ENCODE data around the gene IGIP. TPM values are rescaled to one million over a fixed set of nuclear protein-coding genes. Genes with fewer than 3 reads are reported as not detected.
A peak's percentile ranks its signal among the peaks of the same experiment; 100 is the strongest.

The IGIP gene
- total RNA-seq: 2.3 TPM
- under 1 TPM in 3 of 4 donors, not detected in 1; 0.06 to 0.33 (median 0.28) TPM for polyA plus RNA-seq

- Mint-ChIP-seq H3K9me3 (peaks cover 0 to 2% (median 0%) of the 10 kb centered on the region in 7 donors), H3K4me1 (peaks cover 18 to 39% (median 32%) of the 10 kb centered on the region in 4 donors), H3K27ac (no peak within 1 kb of the TSS), H3K4me3 (no peak within 1 kb of the TSS), H3K27me3 (no peaks in the 10 kb centered on the region), H3K36me3 (no peaks in the 10 kb centered on the region)
- no peaks in the 10 kb centered on the region for H3K27me3 ChIP-seq (ENCODE audit: control insufficient read depth, insufficient read depth, low read length)
- H3K27ac ChIP-seq (ENCODE audit: insufficient read depth, low read length, poor library complexity, severe bottlenecking): no peak within 1 kb of the TSS
- H3K9me3 ChIP-seq (ENCODE audit: control insufficient read depth in 2 of 2, low read length in 2 of 2): no peaks in the 10 kb centered on the region
- H3K4me1 ChIP-seq (ENCODE audit: control insufficient read depth, insufficient read depth, low read length, poor library complexity, severe bottlenecking): no peaks in the 10 kb centered on the region
- no peaks in the 10 kb centered on the region for H3K36me3 ChIP-seq (ENCODE audit: control insufficient read depth, insufficient read depth, low read length)
- ATAC-seq (ENCODE audit: low read depth in 2 of 2): no peak
- DNase-seq: no peak
- no peak within 1 kb of the TSS for H3K4me3 ChIP-seq (ENCODE audit: low read depth, low read length)
Observed at GRCh38 chr5:140125637-140126036, at the start of gene IGIP. Gene IGIP (plus strand): TSS chr5:140125937. CDS start chr5:140128477, 2,540 bp downstream.

GRCh38 chr5:140076142-140076541 lies 49.6 kb upstream of the IGIP start:
- no peaks in the 10 kb centered on the region for H3K9me3 ChIP-seq (ENCODE audit: control insufficient read depth in 2 of 2, low read length in 2 of 2)
- Mint-ChIP-seq H3K27ac (no peak overlapping the region), H3K4me3 (no peak overlapping the region)

GRCh38 chr5:140076788-140077187 lies 48.9 kb upstream of the IGIP start:
- DNase-seq: no peak
- Histone ChIP-seq H3K36me3 (ENCODE audit: control insufficient read depth, insufficient read depth, low read length) (no peaks in the 10 kb centered on the region), H3K27ac (ENCODE audit: insufficient read depth, low read length, poor library complexity, severe bottlenecking) (no peak overlapping the region), H3K9me3 (ENCODE audit: control insufficient read depth in 2 of 2, low read length in 2 of 2) (no peaks in the 10 kb centered on the region), H3K27me3 (ENCODE audit: control insufficient read depth, insufficient read depth, low read length) (peaks cover 18% of the 10 kb centered on the region), H3K4me3 (ENCODE audit: low read depth, low read length) (no peak overlapping the region), H3K4me1 (ENCODE audit: control insufficient read depth, insufficient read depth, low read length, poor library complexity, severe bottlenecking) (no peaks in the 10 kb centered on the region)
- no peaks in the 10 kb centered on the region for H3K9me3 Mint-ChIP-seq
- no peak for ATAC-seq (ENCODE audit: low read depth in 2 of 2)
- no peak overlapping the region for H3K27ac Mint-ChIP-seq
- H3K4me3 Mint-ChIP-seq: no peak overlapping the region
- no peaks in the 10 kb centered on the region for H3K36me3 Mint-ChIP-seq
- peaks cover 60% of the 10 kb centered on the region for H3K27me3 Mint-ChIP-seq
- peaks cover 0 to 5% (median 0%) of the 10 kb centered on the region in 4 donors for H3K4me1 Mint-ChIP-seq

More at GRCh38 chr5:140076142-140076541, 49.6 kb upstream of the IGIP start:
- H3K4me3 ChIP-seq (ENCODE audit: low read depth, low read length): no peak overlapping the region
- no peaks in the 10 kb centered on the region for H3K4me1 ChIP-seq (ENCODE audit: control insufficient read depth, insufficient read depth, low read length, poor library complexity, severe bottlenecking)
- no peaks in the 10 kb centered on the region for H3K36me3 Mint-ChIP-seq
- ATAC-seq (ENCODE audit: low read depth in 2 of 2) (no peak), DNase-seq (no peak)
- H3K9me3 Mint-ChIP-seq: no peaks in the 10 kb centered on the region
- H3K4me1 Mint-ChIP-seq: peaks cover 0 to 5% (median 0%) of the 10 kb centered on the region in 4 donors
- peaks cover 54% of the 10 kb centered on the region for H3K27me3 Mint-ChIP-seq
- H3K36me3 ChIP-seq (ENCODE audit: control insufficient read depth, insufficient read depth, low read length): no peaks in the 10 kb centered on the region
- peaks cover 18% of the 10 kb centered on the region for H3K27me3 ChIP-seq (ENCODE audit: control insufficient read depth, insufficient read depth, low read length)
- no peak overlapping the region for H3K27ac ChIP-seq (ENCODE audit: insufficient read depth, low read length, poor library complexity, severe bottlenecking)

- no peak overlapping the region for H3K4me3 Mint-ChIP-seq
- peaks cover 15% of the 10 kb centered on the region for H3K27me3 ChIP-seq (ENCODE audit: control insufficient read depth, insufficient read depth, low read length)
- ATAC-seq (ENCODE audit: low read depth in 2 of 2): no peak
- DNase-seq: no peak
- no peaks in the 10 kb centered on the region for H3K9me3 ChIP-seq (ENCODE audit: control insufficient read depth in 2 of 2, low read length in 2 of 2)
- no peak overlapping the region for H3K27ac ChIP-seq (ENCODE audit: insufficient read depth, low read length, poor library complexity, severe bottlenecking)
- peaks cover 56% of the 10 kb centered on the region for H3K27me3 Mint-ChIP-seq
- no peaks in the 10 kb centered on the region for H3K36me3 ChIP-seq (ENCODE audit: control insufficient read depth, insufficient read depth, low read length)
- H3K4me3 ChIP-seq (ENCODE audit: low read depth, low read length): no peak overlapping the region
- no peaks in the 10 kb centered on the region for H3K4me1 ChIP-seq (ENCODE audit: control insufficient read depth, insufficient read depth, low read length, poor library complexity, severe bottlenecking)
- H3K27ac Mint-ChIP-seq: no peak overlapping the region
- no peaks in the 10 kb centered on the region for H3K4me1 Mint-ChIP-seq
- peaks cover 0 to 4% (median 0%) of the 10 kb centered on the region in 7 donors for H3K9me3 Mint-ChIP-seq
- no peaks in the 10 kb centered on the region for H3K36me3 Mint-ChIP-seq
Observed at GRCh38 chr5:140083120-140083519, 42.6 kb upstream of the IGIP start.

- H3K27me3 Mint-ChIP-seq: peaks cover 53% of the 10 kb centered on the region
- ATAC-seq (ENCODE audit: low read depth in 2 of 2) (no peak), DNase-seq (no peak)
- Histone ChIP-seq H3K27ac (ENCODE audit: insufficient read depth, low read length, poor library complexity, severe bottlenecking) (no peak overlapping the region), H3K27me3 (ENCODE audit: control insufficient read depth, insufficient read depth, low read length) (peaks cover 15% of the 10 kb centered on the region), H3K4me1 (ENCODE audit: control insufficient read depth, insufficient read depth, low read length, poor library complexity, severe bottlenecking) (no peaks in the 10 kb centered on the region), H3K9me3 (ENCODE audit: control insufficient read depth in 2 of 2, low read length in 2 of 2) (no peaks in the 10 kb centered on the region), H3K4me3 (ENCODE audit: low read depth, low read length) (no peak overlapping the region), H3K36me3 (ENCODE audit: control insufficient read depth, insufficient read depth, low read length) (no peaks in the 10 kb centered on the region)
- H3K9me3 Mint-ChIP-seq: peaks cover 0 to 4% (median 0%) of the 10 kb centered on the region in 7 donors
- no peaks in the 10 kb centered on the region for H3K4me1 Mint-ChIP-seq
- no peak overlapping the region for H3K27ac Mint-ChIP-seq
- peak overlapping the region in 1 of 4 donors; percentile 27 for H3K4me3 Mint-ChIP-seq
- no peaks in the 10 kb centered on the region for H3K36me3 Mint-ChIP-seq
Observed at GRCh38 chr5:140083650-140084049, 42.1 kb upstream of the IGIP start.

GRCh38 chr5:140084541-140084940 lies 41.2 kb upstream of the IGIP start:
- Mint-ChIP-seq H3K36me3 (no peaks in the 10 kb centered on the region), H3K9me3 (peaks cover 0 to 7% (median 5%) of the 10 kb centered on the region in 7 donors), H3K4me3 (no peak overlapping the region), H3K4me1 (no peaks in the 10 kb centered on the region), H3K27me3 (peaks cover 51% of the 10 kb centered on the region), H3K27ac (no peak overlapping the region)
- DNase-seq (no peak), ATAC-seq (ENCODE audit: low read depth in 2 of 2) (no peak)
- no peak overlapping the region for H3K4me3 ChIP-seq (ENCODE audit: low read depth, low read length)
- no peaks in the 10 kb centered on the region for H3K4me1 ChIP-seq (ENCODE audit: control insufficient read depth, insufficient read depth, low read length, poor library complexity, severe bottlenecking)
- peaks cover 15% of the 10 kb centered on the region for H3K27me3 ChIP-seq (ENCODE audit: control insufficient read depth, insufficient read depth, low read length)
- no peaks in the 10 kb centered on the region for H3K36me3 ChIP-seq (ENCODE audit: control insufficient read depth, insufficient read depth, low read length)
- H3K27ac ChIP-seq (ENCODE audit: insufficient read depth, low read length, poor library complexity, severe bottlenecking): no peak overlapping the region
- peaks cover 3 to 4% of the 10 kb centered on the region in 2 experiments for H3K9me3 ChIP-seq (ENCODE audit: control insufficient read depth in 2 of 2, low read length in 2 of 2)

- peaks cover 11% of the 10 kb centered on the region for H3K27me3 ChIP-seq (ENCODE audit: control insufficient read depth, insufficient read depth, low read length)
- Mint-ChIP-seq H3K36me3 (peaks cover 4% of the 10 kb centered on the region), H3K27me3 (peaks cover 69% of the 10 kb centered on the region), H3K27ac (no peak overlapping the region), H3K4me3 (no peak overlapping the region), H3K4me1 (no peaks in the 10 kb centered on the region), H3K9me3 (peaks cover 2 to 21% (median 9%) of the 10 kb centered on the region in 7 donors)
- no peak for ATAC-seq (ENCODE audit: low read depth in 2 of 2)
- H3K4me3 ChIP-seq (ENCODE audit: low read depth, low read length): no peak overlapping the region
- H3K4me1 ChIP-seq (ENCODE audit: control insufficient read depth, insufficient read depth, low read length, poor library complexity, severe bottlenecking): no peaks in the 10 kb centered on the region
- peaks cover 19 to 20% of the 10 kb centered on the region in 2 experiments for H3K9me3 ChIP-seq (ENCODE audit: control insufficient read depth in 2 of 2, low read length in 2 of 2)
- DNase-seq: no peak
- H3K27ac ChIP-seq (ENCODE audit: insufficient read depth, low read length, poor library complexity, severe bottlenecking): no peak overlapping the region
- H3K36me3 ChIP-seq (ENCODE audit: control insufficient read depth, insufficient read depth, low read length): no peaks in the 10 kb centered on the region
Observed at GRCh38 chr5:140090251-140090650, 35.5 kb upstream of the IGIP start.

GRCh38 chr5:140093179-140093578 lies 32.6 kb upstream of the IGIP start:
- no peaks in the 10 kb centered on the region for H3K4me1 Mint-ChIP-seq

More at GRCh38 chr5:140093179-140093578, 32.6 kb upstream of the IGIP start:
- Histone ChIP-seq H3K4me3 (ENCODE audit: low read depth, low read length) (no peak overlapping the region), H3K36me3 (ENCODE audit: control insufficient read depth, insufficient read depth, low read length) (no peaks in the 10 kb centered on the region), H3K27me3 (ENCODE audit: control insufficient read depth, insufficient read depth, low read length) (peaks cover 12% of the 10 kb centered on the region), H3K4me1 (ENCODE audit: control insufficient read depth, insufficient read depth, low read length, poor library complexity, severe bottlenecking) (no peaks in the 10 kb centered on the region), H3K9me3 (ENCODE audit: control insufficient read depth in 2 of 2, low read length in 2 of 2) (peaks cover 19 to 20% of the 10 kb centered on the region in 2 experiments), H3K27ac (ENCODE audit: insufficient read depth, low read length, poor library complexity, severe bottlenecking) (no peak overlapping the region)
- DNase-seq: no peak
- H3K27ac Mint-ChIP-seq: no peak overlapping the region
- peaks cover 2 to 21% (median 9%) of the 10 kb centered on the region in 7 donors for H3K9me3 Mint-ChIP-seq
- H3K4me3 Mint-ChIP-seq: no peak overlapping the region
- H3K36me3 Mint-ChIP-seq: peaks cover 4% of the 10 kb centered on the region
- peaks cover 54% of the 10 kb centered on the region for H3K27me3 Mint-ChIP-seq
- ATAC-seq (ENCODE audit: low read depth in 2 of 2): no peak

Measured in CD4-positive, CD25-positive, alpha-beta regulatory T cell (primary cell).